Adipocyte (in vitro differentiated cells): Measurements from ENCODE around the gene KIF27.
"Not testable (repeated sequence)": the region's sequence is repeated elsewhere in the genome, so short reads cannot be mapped to it uniquely, and the experiment has no call there.

Experiments
- DNase-seq: peaks from one replicate; pipeline ENCODE4 v3.0.0-alpha.2; 2015; ENCODE audit warnings: low read depth
- H3K27me3 ChIP-seq: replicated peaks from 2 replicates; pipeline ENCODE4 v1.7.0; 2013; ENCODE audit warnings: mild to moderate bottlenecking, low read length, moderate library complexity; ENCODE audit not compliant: control insufficient read depth, insufficient read depth
- H3K36me3 ChIP-seq: 2 replicates; pipeline ENCODE4 v1.7.0; 2013; ENCODE audit warnings: low read length, mild to moderate bottlenecking, moderate library complexity; ENCODE audit not compliant: control insufficient read depth, insufficient read depth, severe bottlenecking
- H3K4me1 ChIP-seq: 2 replicates; pipeline ENCODE4 v1.7.0; 2013; ENCODE audit warnings: mild to moderate bottlenecking, low read length, moderate library complexity; ENCODE audit not compliant: control insufficient read depth, insufficient read depth
- H3K4me3 ChIP-seq: 2 replicates; pipeline ENCODE4 v1.7.0; 2013; ENCODE audit warnings: mild to moderate bottlenecking, low read length, moderate library complexity
- H3K9ac ChIP-seq: 2 replicates; pipeline ENCODE4 v1.7.0; 2013; ENCODE audit warnings: mild to moderate bottlenecking, low read length, moderate library complexity
- H3K9me3 ChIP-seq: 2 replicates; pipeline ENCODE4 v1.7.0; 2013; ENCODE audit warnings: mild to moderate bottlenecking, low read length, moderate library complexity; ENCODE audit not compliant: control insufficient read depth

KIF27 gene

DNA sequence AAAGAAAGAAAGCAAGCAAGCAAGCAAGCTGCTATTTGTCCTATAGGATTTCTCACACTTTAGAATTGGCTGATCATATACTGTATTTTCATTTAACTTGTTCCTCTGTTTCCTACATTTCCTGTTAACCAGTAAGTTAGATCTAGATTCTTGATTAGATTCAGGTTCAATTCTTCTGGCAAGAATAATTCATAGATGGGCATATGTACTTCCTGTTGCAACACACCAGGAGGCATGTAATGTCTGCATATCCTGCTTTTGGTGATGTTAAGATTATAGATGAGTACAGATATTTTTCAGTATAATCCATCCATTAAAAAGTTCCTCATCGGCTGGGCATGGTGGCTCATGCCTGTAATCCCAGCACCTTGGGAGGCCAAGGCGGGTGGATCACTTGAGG lies 10.8 kb upstream of the KIF27 start:
- Histone ChIP-seq H3K4me3 (no peak overlapping the region), H3K4me1 (peaks cover 39% of the 10 kb centered on the region), H3K9me3 (no peaks in the 10 kb centered on the region), H3K36me3 (no peaks in the 10 kb centered on the region), H3K27me3 (no peaks in the 10 kb centered on the region), H3K9ac (no peak overlapping the region)
- DNase-seq: peak; percentile 19

DNA sequence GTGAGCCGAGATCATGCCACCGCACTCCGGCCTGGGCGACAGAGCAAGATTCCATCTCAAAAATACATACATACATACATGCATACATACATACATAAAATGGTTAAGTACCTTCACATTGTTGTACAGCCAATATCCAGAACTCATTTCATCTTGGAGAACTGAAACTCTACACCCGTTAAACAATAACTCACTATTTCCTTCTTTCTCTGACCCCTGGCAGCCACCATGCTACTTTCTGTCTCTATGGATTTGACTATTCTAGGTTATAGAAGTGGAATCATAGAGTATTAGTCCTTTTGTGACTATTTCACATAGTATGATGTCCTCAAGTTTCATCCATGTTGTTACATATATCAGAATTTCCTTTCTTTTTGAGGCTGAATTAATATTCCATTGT lies 9.6 kb upstream of the KIF27 start:
- Histone ChIP-seq H3K27me3 (no peaks in the 10 kb centered on the region), H3K4me3 (no peak overlapping the region), H3K9ac (no peak overlapping the region), H3K4me1 (peaks cover 31% of the 10 kb centered on the region), H3K36me3 (no peaks in the 10 kb centered on the region), H3K9me3 (no peaks in the 10 kb centered on the region)
- DNase-seq: no peak

DNA sequence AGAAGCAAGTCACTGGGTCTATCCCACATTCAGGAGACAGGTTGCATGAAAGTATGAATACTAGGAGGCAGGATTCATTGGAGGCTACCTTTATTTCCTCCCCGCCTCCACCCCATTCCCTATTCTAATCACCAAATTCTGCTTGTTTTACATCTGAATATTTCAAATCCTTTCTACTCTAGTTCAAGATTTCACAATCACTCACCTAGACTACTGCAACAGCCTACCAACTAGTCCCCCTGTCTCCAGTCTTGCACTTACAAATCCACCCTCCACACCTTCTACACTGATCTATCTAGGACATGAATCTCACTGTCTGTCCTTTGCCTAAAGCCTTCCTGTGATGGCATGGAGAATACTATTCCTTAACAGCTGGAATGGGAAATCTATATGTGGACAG lies 6.4 kb upstream of the KIF27 start:
- DNase-seq: no peak
- no peak overlapping the region for H3K4me3 ChIP-seq
- no peaks in the 10 kb centered on the region for H3K9me3 ChIP-seq
- H3K27me3 ChIP-seq: no peaks in the 10 kb centered on the region
- no peak overlapping the region for H3K9ac ChIP-seq
- H3K4me1 ChIP-seq: peaks cover 1% of the 10 kb centered on the region
- H3K36me3 ChIP-seq: no peaks in the 10 kb centered on the region

DNA sequence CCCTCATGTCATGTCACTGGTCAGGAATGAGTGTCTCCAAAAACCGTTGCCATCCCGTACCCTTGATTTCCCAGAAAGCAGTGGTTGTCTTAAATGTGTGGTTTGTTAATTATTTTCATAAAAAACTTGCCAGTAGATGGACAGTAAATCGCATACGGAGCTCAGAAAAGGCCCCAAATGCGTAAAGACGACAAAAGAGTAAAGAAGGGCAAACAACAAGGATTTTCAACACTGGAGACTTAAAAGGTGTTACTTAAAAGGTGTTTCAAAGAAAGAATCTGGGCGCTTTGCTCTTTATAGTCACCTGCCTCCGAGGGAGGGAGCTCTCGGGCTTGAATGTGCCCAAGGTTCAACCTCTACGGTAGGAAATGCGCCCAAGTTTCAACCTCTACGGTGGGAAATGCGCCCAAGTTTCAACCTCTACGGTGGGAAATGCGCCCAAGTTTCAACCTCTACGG lies 734 bp downstream of the KIF27 start:
- H3K4me1 ChIP-seq: peaks cover 11% of the 10 kb centered on the region
- H3K27me3 ChIP-seq: no peaks in the 10 kb centered on the region
- H3K4me3 ChIP-seq: peak overlapping the region; percentile 79
- H3K9ac ChIP-seq: peak overlapping the region; percentile 87
- H3K36me3 ChIP-seq: no peaks in the 10 kb centered on the region
- no peaks in the 10 kb centered on the region for H3K9me3 ChIP-seq
- DNase-seq: peak; percentile 71

DNA sequence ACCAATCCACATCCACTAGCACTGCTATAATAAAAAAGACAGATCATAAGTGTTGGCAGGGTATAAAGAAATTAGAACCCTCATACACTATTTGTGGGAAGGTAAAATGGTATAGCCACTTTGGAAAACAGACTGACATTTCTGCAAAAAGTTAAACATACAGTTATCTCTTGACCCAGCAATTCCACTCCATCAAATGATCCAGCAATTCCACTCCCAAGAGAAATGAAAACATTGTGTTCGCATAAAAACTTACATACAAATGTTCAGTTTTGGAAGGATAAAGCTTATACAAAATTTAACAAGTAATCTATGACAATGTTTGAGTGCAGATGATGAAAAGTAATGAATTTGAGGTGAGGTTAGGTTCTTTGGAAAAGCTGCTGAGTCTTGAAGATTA lies 2.1 kb downstream of the KIF27 start:
- no peak for DNase-seq
- Histone ChIP-seq H3K4me3 (no peak overlapping the region), H3K4me1 (peaks cover 11% of the 10 kb centered on the region), H3K9me3 (no peaks in the 10 kb centered on the region), H3K36me3 (no peaks in the 10 kb centered on the region), H3K27me3 (no peaks in the 10 kb centered on the region), H3K9ac (no peak overlapping the region)

DNA sequence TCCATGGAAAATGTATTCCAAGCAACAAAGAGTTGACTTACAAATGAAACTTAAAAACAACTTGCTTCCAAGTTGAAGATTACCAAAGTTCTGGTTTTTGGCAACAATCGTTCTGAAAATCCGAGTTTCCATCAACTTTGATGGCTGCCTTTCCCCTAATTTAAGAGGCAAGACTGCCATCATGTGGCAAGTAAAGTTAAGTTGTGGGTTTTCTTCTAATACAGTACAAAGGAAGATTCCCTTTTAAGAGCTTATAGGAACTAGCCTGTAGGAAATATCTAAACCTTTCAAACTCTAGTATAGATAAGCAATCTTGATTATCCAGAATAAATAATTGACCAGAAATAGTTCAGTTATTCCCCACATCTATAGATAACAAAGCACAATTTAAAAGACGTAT lies 9.0 kb downstream of the KIF27 start:
- H3K36me3 ChIP-seq, H3K4me1 ChIP-seq, H3K4me3 ChIP-seq, H3K27me3 ChIP-seq, H3K9me3 ChIP-seq, H3K9ac ChIP-seq: not testable (repeated sequence)
- DNase-seq: peak; percentile 56

DNA sequence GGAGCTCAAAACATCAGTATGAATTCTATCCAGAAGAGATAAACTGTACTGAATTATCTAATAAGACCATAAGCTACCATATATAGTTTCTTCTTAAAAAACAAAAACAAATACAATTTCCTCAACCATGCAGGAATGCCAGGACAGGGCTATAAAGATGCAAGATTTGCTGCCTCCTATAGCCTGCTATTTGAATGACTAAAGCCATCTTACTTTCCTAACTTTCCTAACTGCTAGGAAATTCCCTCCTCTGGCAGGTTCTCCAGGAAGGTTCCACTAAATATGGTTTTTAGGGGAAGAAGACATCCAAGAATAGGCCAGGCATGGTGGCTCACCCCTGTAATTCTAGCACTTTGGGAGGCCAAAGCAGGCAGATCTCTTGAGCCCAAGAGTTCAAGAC lies 15.1 kb downstream of the KIF27 start:
- Histone ChIP-seq H3K9ac (no peak overlapping the region), H3K9me3 (no peaks in the 10 kb centered on the region), H3K36me3 (no peaks in the 10 kb centered on the region), H3K27me3 (no peaks in the 10 kb centered on the region), H3K4me3 (no peak overlapping the region), H3K4me1 (no peaks in the 10 kb centered on the region)
- peak; percentile 8 for DNase-seq

DNA sequence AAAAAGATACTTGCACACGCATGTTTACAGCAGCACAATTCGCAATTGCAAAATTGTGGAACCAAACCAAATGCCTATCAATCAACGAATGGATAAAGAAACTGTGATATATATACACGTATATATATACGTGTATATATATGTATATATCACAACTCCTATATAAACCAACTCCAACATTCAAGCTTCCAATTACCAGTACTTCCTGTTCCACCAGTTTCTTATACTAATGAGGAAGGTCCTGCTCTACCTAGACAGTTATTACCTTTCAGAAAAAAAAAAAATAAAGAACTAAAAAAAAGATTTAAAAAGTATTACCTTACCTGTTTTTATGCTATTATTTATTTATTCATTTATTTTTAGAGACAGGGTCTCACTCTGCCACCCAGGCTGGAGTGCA lies 20.6 kb downstream of the KIF27 start:
- not testable (repeated sequence) for H3K9ac ChIP-seq, H3K36me3 ChIP-seq, H3K27me3 ChIP-seq, H3K4me1 ChIP-seq, H3K9me3 ChIP-seq, H3K4me3 ChIP-seq, DNase-seq

DNA sequence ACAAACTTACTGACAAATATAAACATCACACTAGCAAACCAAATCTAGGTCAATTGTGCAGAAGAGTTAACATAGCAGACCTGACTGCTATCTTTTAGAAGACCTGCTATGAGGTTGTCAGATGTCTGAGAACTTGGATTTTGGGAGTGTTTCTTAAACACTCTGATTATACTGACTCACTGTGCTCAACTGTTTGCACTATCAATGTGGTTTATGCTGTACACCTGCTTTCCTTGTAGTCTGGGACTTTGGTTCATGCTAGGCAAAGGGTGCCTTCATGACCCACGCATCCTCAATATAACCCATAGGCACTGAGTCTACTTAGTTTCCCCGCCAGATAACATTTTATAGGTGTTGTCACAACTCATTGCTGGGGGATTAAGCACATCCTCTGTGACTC lies 26.9 kb downstream of the KIF27 start:
- not testable (repeated sequence) for H3K36me3 ChIP-seq, H3K27me3 ChIP-seq, H3K4me1 ChIP-seq, H3K9me3 ChIP-seq, H3K4me3 ChIP-seq, H3K9ac ChIP-seq, DNase-seq

DNA sequence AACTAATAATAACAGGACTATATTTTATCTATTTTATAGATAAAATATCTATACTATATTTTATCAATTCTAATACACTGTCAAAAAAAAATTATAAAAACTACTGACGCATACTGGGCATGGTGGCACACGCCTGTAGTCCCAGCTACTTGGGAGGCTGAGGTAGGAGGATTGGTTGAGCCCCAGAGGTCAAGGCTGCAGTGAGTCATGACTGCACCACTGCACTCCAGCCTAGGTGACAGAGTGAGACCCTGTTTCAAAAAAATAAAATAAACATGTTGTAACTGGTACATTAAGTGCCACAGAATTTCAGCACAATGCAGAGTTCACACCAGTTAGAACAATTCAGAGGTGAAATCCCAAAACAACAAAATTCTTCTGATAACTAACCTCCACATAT lies 34.7 kb downstream of the KIF27 start:
- not testable (repeated sequence) for H3K9me3 ChIP-seq

DNA sequence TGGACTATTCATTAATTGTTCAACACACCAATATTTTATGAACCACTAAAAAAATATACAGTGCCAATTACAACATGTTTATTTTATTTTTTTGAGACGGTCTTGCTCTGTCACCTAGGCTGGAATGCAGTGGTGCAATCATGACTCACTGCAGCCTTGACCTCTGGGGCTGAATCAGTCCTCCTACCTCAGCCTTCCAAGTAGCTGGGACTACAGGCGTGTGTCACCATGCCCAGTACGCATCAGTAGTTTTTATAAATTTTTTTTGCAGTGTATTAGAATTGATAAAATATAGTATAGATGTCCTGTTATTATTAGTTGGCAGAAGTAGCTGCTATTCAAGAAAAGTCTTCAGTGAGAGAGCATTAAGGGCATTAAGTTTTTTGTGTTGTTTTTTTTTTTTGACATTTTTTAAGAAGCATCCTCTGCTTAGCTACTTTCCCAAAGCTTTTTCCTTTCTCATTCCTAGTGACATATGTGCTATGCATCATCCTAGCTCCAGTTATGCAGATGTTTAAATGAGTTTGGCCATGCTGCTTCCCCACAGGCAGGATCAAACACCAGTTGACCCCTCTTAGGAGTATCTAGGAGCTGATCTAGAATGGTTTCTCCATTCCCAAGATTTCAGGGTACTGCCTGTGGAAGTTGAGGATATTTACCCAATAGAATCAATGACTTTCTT lies 35.5 kb downstream of the KIF27 start:
- not testable (repeated sequence) for H3K27me3 ChIP-seq, H3K36me3 ChIP-seq, H3K9me3 ChIP-seq, H3K4me3 ChIP-seq, H3K9ac ChIP-seq
- H3K4me1 ChIP-seq: peaks cover 12% of the 10 kb centered on the region
- peak; percentile 79 for DNase-seq

More for the DNA sequence above, 34.7 kb downstream of the KIF27 start:
- peaks cover 12% of the 10 kb centered on the region for H3K4me1 ChIP-seq
- H3K4me3 ChIP-seq, H3K9ac ChIP-seq, H3K36me3 ChIP-seq, H3K27me3 ChIP-seq, DNase-seq: not testable (repeated sequence)
